ENCODE data around the gene ANKFY1.

GRCh38 chr17:4269915-4270314, 6.1 kb upstream of the ANKFY1 start:
- TF ChIP-seq YY1 (IDR thresholded peaks at IDR 0.05; ENCODE audit: insufficient read depth, insufficient read length) (no peak), ZNF274 (IDR thresholded peaks at IDR 0.05; ENCODE audit: low read depth, low read length) (no peak)
